Brain microvascular endothelial cell (primary cell): ENCODE data around the gene TMSB15C.
"Not testable (repeated sequence)": the region's sequence is repeated elsewhere in the genome, so short reads cannot be mapped to it uniquely, and the experiment has no call there.

Source experiments
- DNase-seq: peaks from one replicate; pipeline ENCODE4 v3.0.0-alpha.2; 2020
- H3K27ac ChIP-seq: fragments of 250-450 bp; sonication (Bioruptor Pico); 2 replicates; pipeline ENCODE4 v1.5.1; 2020; ENCODE audit warnings: mild to moderate bottlenecking, moderate library complexity
- H3K27me3 ChIP-seq: fragments of 250-450 bp; sonication (Bioruptor Pico); replicated peaks from 2 replicates; pipeline ENCODE4 v1.5.1; 2020; ENCODE audit warnings: mild to moderate bottlenecking
- H3K36me3 ChIP-seq: fragments of 250-450 bp; sonication (Bioruptor Pico); replicated peaks from 2 replicates; pipeline ENCODE4 v1.5.1; 2020; ENCODE audit warnings: mild to moderate bottlenecking
- H3K4me3 ChIP-seq: 2 replicates; pipeline ENCODE4 v1.5.1; 2011; ENCODE audit warnings: low read depth, mild to moderate bottlenecking, control low read depth, low read length, moderate library complexity
- CTCF ChIP-seq: IDR thresholded peaks from 2 replicates; pipeline ENCODE4 v1.5.1; 2011; ENCODE audit warnings: low read depth, mild to moderate bottlenecking, moderate library complexity, low read length, control low read depth, inconsistent platforms; ENCODE audit errors: missing control alignments
- in situ Hi-C: cut with HindIII; loops from 2 replicates; pipeline ENCODE4 v1.10.0; 2017; ENCODE audit warnings: low sequenced_read_pairs, low pct_ligation_motif_present

TMSB15C gene

GRCh38 chrX:104075778-104076445 is at the start of gene TMSB15C:
TMSB15C (minus strand) TSS chrX:104076236.
- H3K27me3 ChIP-seq, H3K27ac ChIP-seq, in situ Hi-C loops, H3K36me3 ChIP-seq, DNase-seq, H3K4me3 ChIP-seq: not testable (repeated sequence)

- no peak for DNase-seq
- TF ChIP-seq CTCF: no peak
- in situ Hi-C loops: no loop called here
- Histone ChIP-seq H3K4me3 (no peak overlapping the region), H3K27ac (no peak overlapping the region), H3K36me3 (no peaks in the 10 kb centered on the region), H3K27me3 (no peaks in the 10 kb centered on the region)
Observed at GRCh38 chrX:104122829-104123228, 46.8 kb upstream of the TMSB15C start.

- Histone ChIP-seq H3K4me3 (no peak overlapping the region), H3K27ac (no peak overlapping the region), H3K27me3 (no peaks in the 10 kb centered on the region), H3K36me3 (no peaks in the 10 kb centered on the region)
- no peak for DNase-seq
- no peak for TF ChIP-seq CTCF
- in situ Hi-C loops: no loop called here
Observed at GRCh38 chrX:104118765-104119164, 42.7 kb upstream of the TMSB15C start.

DNA sequence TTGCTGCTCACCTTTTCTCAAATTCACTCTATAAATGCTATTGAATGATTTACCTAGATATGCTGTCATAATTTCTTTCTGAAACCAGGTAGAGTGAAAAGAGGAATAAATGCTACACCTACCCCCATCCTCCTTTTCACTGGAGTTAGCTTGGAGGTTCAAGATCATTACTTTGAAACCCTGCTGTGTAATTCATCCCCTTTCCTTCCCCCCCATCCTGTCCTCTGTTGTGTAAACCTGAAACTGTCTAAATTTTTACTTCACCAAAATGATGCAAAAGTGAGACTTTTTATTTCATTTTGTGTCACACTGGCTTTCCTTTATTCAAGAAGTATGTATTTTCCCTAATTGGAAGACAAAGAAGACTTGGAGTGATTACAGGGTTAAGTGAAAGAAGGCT is 41.7 kb upstream of the TMSB15C start:
- Histone ChIP-seq H3K36me3 (no peaks in the 10 kb centered on the region), H3K27ac (no peak overlapping the region), H3K4me3 (no peak overlapping the region), H3K27me3 (no peaks in the 10 kb centered on the region)
- TF ChIP-seq CTCF: no peak
- in situ Hi-C loops: no loop called here
- DNase-seq: no peak

DNA sequence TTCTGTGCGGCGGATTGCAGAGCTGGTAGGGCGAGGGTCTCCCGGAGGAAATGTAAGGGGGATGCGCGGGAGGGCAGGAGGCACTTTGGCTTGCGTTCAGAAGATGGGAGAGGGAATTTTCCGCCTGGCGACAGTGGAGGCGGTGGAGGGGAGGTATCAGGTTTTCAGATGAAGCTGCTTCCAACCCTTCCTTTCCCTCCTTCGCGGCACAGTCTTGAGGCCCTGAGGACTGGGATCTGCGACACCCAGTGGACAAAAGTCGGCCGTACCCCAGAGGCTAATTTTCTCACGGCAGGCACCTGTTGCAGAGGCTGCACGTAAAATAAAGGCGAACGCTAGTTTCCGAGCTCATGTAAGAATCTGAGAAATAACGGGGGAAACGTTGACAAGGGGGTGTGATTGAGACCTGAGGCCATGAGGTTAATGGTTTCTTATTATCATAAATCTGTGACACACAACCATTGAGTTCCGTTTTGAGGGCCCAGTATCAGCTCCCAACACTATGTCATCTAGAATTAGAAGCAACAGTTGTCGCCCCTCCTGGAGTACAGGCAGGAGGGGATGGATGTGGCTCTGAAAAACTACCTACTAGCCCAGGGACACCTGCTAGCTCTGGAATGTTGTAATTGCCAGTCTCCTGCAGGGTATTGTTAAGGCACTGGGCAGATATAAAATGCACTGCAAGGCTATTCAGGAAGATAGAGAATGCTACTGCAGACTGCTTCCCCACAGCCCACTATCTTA is 37.4 kb upstream of the TMSB15C start:
- Histone ChIP-seq H3K36me3 (no peaks in the 10 kb centered on the region), H3K4me3 (peak overlapping the region; percentile 65), H3K27ac (no peak overlapping the region), H3K27me3 (no peaks in the 10 kb centered on the region)
- in situ Hi-C loops: no loop called here
- TF ChIP-seq CTCF: peak; percentile 71
- DNase-seq: peak; percentile 42

DNA sequence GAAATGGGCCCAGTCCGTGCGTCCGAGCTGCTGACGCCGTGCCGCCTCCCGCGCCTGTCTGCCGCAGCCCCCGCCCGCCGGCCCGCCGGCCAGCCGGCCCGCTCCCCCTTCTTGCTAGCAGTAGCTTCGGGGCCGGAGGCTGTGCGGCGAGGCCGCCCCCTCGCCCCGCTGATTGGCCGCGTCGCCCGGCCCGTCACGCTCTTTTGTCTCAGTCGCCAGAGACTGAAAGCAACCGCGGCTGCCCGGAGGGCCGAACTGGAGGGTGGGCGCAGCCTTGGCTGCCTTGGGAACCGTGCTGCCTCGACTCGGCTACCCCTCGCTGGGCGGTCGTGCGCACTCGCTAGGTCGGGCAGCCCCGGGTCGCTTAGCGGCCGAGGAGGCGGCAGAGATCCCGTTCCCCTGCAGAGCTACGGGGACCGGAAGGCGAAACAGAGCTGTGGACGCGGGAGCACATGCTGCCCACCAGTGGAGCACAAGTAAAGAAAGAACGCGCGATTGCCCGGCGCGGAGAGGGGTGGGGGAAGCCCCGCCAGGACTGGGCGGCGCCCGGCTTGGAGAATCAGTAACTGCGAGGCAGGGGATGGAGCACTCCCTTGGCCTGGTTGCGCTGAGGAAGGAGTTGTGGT is 36.4 kb upstream of the TMSB15C start, which contains the start of gene ZCCHC18:
TSS of gene ZCCHC18 (plus strand) at position 198 of the 626 bp plus-strand sequence. CDS start 1,589 bp downstream, outside the sequence.
- TF ChIP-seq CTCF: no peak
- H3K4me3 ChIP-seq: peak within 1 kb of the TSS; percentile 65
- no peaks in the 10 kb centered on the region for H3K36me3 ChIP-seq
- peak within 1 kb of the TSS; percentile 20 for H3K27ac ChIP-seq
- DNase-seq: peak; percentile 35
- in situ Hi-C loops: no loop called here
- no peaks in the 10 kb centered on the region for H3K27me3 ChIP-seq

- DNase-seq, H3K36me3 ChIP-seq, H3K4me3 ChIP-seq, H3K27me3 ChIP-seq, in situ Hi-C loops, H3K27ac ChIP-seq: not testable (repeated sequence)
Observed at GRCh38 chrX:104110491-104111240, 34.6 kb upstream of the TMSB15C start.
